Ovary (tissue), 9 donors: ENCODE data around the gene ADRM1. TPM values are rescaled to one million over a fixed set of nuclear protein-coding genes. Genes with fewer than 3 reads are reported as not detected.

Source experiments
- DNase-seq, 5 donors: peaks; one replicate each; pipeline ENCODE4 v3.0.0-alpha.2; 2019 to 2020
- H3K27ac ChIP-seq, 2 donors: fragments of 200-600 bp; one replicate each; pipeline versions ENCODE4 v1.5.1 to v1.8.0; 2019 to 2022
- H3K27me3 ChIP-seq: fragments of 200-600 bp; one replicate; pipeline ENCODE4 v1.8.0; 2022
- H3K36me3 ChIP-seq: fragments of 200-600 bp; sonication (generic); one replicate; pipeline ENCODE4 v1.5.1; 2019
- H3K4me1 ChIP-seq: one replicate; pipeline ENCODE4 v1.8.1; 2013; ENCODE audit warnings: mild to moderate bottlenecking, moderate library complexity; ENCODE audit not compliant: insufficient read depth
- H3K4me3 ChIP-seq: fragments of 200-600 bp; sonication (generic); one replicate; pipeline ENCODE4 v1.5.1; 2017
- H3K9me3 ChIP-seq, 2 donors: fragments of 200-600 bp in 1 of 2; sonication (generic) in 1 of 2; one replicate each; pipeline versions ENCODE4 v1.5.1 to v1.8.1; 2013 to 2019; ENCODE audit warnings: mild to moderate bottlenecking in 1 of 2, moderate library complexity in 1 of 2
- EP300 ChIP-seq: sonication (generic); formaldehyde crosslinking; IDR thresholded peaks from one replicate; pipeline ENCODE4 v1.6.1; 2017; ENCODE audit warnings: antibody characterized with exemption
- POLR2A ChIP-seq: fragments of 450-650 bp; IDR thresholded peaks from one replicate; pipeline ENCODE4 v1.6.1; 2017; ENCODE audit warnings: antibody characterized with exemption, mild to moderate bottlenecking, moderate library complexity
- WGBS, 3 donors: extraction: QIAGEN DNeasy Blood & Tissue Kit in 1 of 3; methylation state at CpG; one replicate each; pipeline versions ENCODE4 v1.1.5 to v1.1.7; 2013 to 2017; 5-methylcytosine and 5-hydroxymethylcytosine counted together
- intact Hi-C, 4 donors: fragments of 100-400 bp; cut with DNase I; formaldehyde crosslinking; loops; one replicate each; pipeline versions ENCODE4 v1.11.0 to v1.15.1; 2022 to 2023
- polyA plus RNA-seq, 2 donors: library from polyadenylated mRNA; stranded (reverse); fragments of 200-250 nt in 1 of 2; fragments of 350-450 nt in 1 of 2; fragmentation: Illumina TruSeq in 1 of 2; extraction: RNeasy Lipid Tissue Mini Kit (QIAGEN cat#74804) in 1 of 2; gene quantifications; one replicate each; pipeline ENCODE4 v1.2.3, GENCODE V29; 2013 to 2014
- total RNA-seq, 7 donors: library from RNA; depleted of rRNA in 2 of 7; stranded (reverse); fragments of >200 nt in 2 of 7; fragmentation: NEBNext Ultra II Directional in 3 of 7; extraction: Animal tissue kit (Norgen Biotek cat#: 25700) in 3 of 7; gene quantifications; one replicate each; pipeline versions ENCODE4 v1.1.0 to v1.2.4, GENCODE V29; 2016 to 2023
- TF ChIP-seq, protein P1 (sequence below), 3 donors: fragments of 450-650 bp in 2 of 3; fragments of 200-600 bp in 1 of 3; IDR thresholded peaks; one replicate each; pipeline versions ENCODE4 v1.5.1 to v1.8.0; 2016 to 2022; ENCODE audit warnings: antibody characterized with exemption in 3 of 3, mild to moderate bottlenecking in 1 of 3
- donor health status: DM: no; HTN: no; CAD: no; lungs with moderate emphysema.
- donor health status: DM: no; HTN: no; CAD: no.
- donor health status: Bipolar disorder and iron deficiency.
- donor health status: DM: yes; HTN: yes; CAD: no.
- donor health status: DM: no; HTN: no; CAD: no.
- donor health status: DM: yes; HTN: yes; CAD: no.

The ADRM1 gene
- total and polyA plus RNA-seq, 9 donors = 7.8 to 109 (median 55.2) TPM

DNA sequence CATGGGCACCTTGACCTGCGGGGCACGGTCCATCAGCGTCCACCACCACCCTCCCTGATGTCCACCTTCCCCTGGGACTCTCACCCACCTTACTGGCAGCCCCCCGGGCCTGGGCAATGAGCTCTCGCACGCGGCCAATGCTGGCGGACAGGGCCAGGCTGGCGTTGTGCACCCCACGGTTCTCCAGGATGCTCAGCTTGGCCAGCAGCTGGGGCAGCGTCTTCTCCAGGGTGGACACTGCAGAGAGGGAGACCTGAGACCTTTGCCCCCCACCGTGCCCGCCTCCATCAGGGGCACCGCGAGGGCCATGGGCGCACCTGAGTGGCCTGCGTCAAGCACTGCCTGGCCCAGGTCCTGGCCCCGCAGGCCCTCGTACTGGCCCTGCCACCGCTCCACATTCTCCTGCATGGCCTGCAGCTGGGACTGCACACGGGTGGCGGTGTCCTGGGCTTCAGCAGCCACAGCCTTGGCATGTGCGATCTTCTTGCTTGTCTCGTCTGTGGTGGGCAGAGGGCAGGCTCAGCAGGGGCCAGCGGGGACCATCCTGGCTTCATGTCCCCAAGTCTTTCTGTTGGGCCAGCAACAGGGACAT, 12.0 kb downstream of the ADRM1 start:
- H3K36me3 ChIP-seq = no peaks in the 10 kb centered on the region
- DNase-seq = no peak
- WGBS, 3 donors = 92 to 94% (median 94%) methylated on average over 19 to 25 of the region's 25 CpGs
- H3K27me3 ChIP-seq = no peaks in the 10 kb centered on the region
- H3K27ac ChIP-seq = no peak overlapping the region
- intact Hi-C loops = loop anchor here in 1 of 4 donors (5.0 kb wide), 1 partner anchor 67 kb away; no protein-coding TSS in a partner anchor
- H3K4me1 ChIP-seq = peaks cover 3% of the 10 kb centered on the region
- no peaks in the 10 kb centered on the region for H3K9me3 ChIP-seq
- no peak overlapping the region for H3K4me3 ChIP-seq
- no peak for TF ChIP-seq POLR2A
- TF ChIP-seq, protein P1, sequence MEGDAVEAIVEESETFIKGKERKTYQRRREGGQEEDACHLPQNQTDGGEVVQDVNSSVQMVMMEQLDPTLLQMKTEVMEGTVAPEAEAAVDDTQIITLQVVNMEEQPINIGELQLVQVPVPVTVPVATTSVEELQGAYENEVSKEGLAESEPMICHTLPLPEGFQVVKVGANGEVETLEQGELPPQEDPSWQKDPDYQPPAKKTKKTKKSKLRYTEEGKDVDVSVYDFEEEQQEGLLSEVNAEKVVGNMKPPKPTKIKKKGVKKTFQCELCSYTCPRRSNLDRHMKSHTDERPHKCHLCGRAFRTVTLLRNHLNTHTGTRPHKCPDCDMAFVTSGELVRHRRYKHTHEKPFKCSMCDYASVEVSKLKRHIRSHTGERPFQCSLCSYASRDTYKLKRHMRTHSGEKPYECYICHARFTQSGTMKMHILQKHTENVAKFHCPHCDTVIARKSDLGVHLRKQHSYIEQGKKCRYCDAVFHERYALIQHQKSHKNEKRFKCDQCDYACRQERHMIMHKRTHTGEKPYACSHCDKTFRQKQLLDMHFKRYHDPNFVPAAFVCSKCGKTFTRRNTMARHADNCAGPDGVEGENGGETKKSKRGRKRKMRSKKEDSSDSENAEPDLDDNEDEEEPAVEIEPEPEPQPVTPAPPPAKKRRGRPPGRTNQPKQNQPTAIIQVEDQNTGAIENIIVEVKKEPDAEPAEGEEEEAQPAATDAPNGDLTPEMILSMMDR (IDR thresholded peaks at IDR 0.05) = no peak
- TF ChIP-seq EP300 = no peak

DNA sequence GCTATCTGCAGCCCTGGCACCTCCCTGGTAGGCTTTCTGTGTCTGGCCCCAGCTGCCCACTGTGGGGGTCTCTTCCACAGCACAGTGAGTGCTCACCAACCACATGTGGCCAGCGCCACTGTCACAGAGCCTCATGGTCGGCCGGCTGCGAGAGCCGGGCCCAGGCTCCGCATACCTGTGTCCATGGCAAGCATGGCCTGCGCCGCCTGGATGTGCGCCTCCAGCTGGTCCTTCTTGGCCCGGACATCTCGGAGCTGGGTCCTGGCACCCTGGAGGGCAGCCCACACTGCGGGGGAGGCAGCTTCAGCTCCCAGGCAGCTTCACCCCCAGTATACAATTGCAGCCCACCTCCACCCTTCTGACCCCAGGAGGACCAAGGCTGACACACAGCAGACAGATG, 13.0 kb downstream of the ADRM1 start:
- TF ChIP-seq POLR2A (no peak), EP300 (no peak)
- TF ChIP-seq, protein P1 (IDR thresholded peaks at IDR 0.05) = no peak
- Histone ChIP-seq H3K27me3 (no peaks in the 10 kb centered on the region), H3K9me3 (no peaks in the 10 kb centered on the region), H3K4me1 (peaks cover 3% of the 10 kb centered on the region), H3K4me3 (no peak overlapping the region), H3K27ac (no peak overlapping the region), H3K36me3 (no peaks in the 10 kb centered on the region)
- WGBS, 3 donors = 89 to 93% (median 91%) methylated on average over 12 of the region's 12 CpGs
- DNase-seq = no peak
- intact Hi-C loops = no loop called here

DNA sequence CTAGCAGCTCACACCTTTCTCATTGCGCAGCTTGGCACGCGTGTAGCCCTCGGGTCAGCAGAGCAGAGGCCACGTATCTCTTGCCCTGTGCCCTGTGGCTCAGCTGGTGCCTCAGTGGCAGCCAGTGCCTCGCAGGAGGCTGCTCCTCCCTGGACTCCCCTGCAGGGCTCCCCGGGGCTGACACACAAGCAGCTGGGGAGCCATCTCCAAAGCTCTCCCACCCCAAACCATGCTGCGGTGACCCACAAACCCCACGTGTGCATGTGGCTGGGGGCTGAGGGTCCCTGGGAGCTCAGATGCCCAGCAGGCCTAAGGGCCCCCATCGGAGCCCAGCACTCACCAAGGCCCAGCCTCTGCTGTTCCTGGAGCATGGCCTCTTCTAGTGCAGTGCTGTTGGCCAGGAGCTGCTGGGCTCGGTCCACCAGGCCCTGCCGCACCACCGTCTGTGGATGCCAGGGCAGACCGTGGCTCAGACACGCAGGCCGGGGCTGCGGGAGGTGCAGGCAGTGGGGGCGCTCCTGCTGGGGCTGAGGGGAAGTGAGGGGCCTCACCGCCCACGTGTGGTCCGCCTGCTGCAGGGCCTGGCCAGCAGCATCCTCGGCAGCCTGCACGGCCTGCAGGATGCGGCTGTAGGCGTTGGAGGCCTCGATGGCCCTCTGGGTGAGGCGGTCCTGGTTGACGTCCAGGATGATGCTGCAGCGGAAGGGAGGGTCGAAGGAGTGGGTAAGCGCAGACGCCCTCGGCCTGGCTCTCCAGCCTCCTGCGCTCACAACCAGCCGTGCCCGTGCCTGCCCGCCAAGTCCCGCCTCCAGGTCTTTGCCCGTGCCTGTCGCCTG, 13.8 kb downstream of the ADRM1 start:
- Histone ChIP-seq H3K4me3 (no peak overlapping the region), H3K9me3 (no peaks in the 10 kb centered on the region), H3K4me1 (peaks cover 3% of the 10 kb centered on the region), H3K36me3 (no peaks in the 10 kb centered on the region), H3K27me3 (no peaks in the 10 kb centered on the region), H3K27ac (no peak overlapping the region)
- no peak for DNase-seq
- WGBS, 3 donors = 45 to 77% (median 47%) methylated on average over 30 to 40 of the region's 40 CpGs
- intact Hi-C loops = no loop called here
- TF ChIP-seq EP300 (no peak), POLR2A (no peak)
- TF ChIP-seq, protein P1 (IDR thresholded peaks at IDR 0.05) = no peak

DNA sequence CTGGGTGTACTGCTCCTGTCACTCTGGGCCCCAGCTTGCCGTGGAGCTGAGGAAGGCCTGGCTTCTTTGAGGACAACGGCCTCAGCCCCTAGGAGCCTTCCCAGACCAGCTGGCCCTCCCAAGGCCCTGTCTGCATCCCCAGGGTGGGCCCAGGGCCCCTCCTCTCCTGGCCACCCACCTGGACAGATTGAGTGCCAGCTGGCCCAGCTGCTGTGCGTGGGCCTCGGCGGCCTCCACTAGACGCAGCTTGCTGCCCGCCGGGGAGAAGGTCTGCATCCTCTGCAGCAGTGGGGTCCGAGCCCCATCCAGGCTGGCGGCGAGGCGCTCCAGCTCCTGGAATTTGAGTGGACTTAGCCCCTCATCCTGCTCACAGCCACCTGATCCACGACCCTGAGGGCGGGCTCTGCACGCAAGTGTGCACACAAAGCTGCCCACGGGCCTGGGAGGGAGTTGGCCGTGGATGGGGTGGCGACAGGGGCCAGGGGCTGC, 14.4 kb downstream of the ADRM1 start:
- no peaks in the 10 kb centered on the region for H3K9me3 ChIP-seq
- H3K27me3 ChIP-seq = no peaks in the 10 kb centered on the region
- H3K36me3 ChIP-seq = no peaks in the 10 kb centered on the region
- TF ChIP-seq POLR2A = no peak
- TF ChIP-seq, protein P1 (IDR thresholded peaks at IDR 0.05) = no peak
- no peak for TF ChIP-seq EP300
- no peak overlapping the region for H3K4me3 ChIP-seq
- intact Hi-C loops = no loop called here
- no peak for DNase-seq
- no peak overlapping the region for H3K27ac ChIP-seq
- WGBS, 3 donors = 25 to 39% (median 34%) methylated on average over 17 to 18 of the region's 18 CpGs
- H3K4me1 ChIP-seq = peaks cover 3% of the 10 kb centered on the region
